GM23338 (cell line): Measurements from ENCODE around the gene PEX10.

Source experiments
- CREB1 ChIP-seq: fragments of 250-450 bp; sonication (Bioruptor Pico); IDR thresholded peaks from 2 replicates; pipeline ENCODE4 v1.5.0; 2020; ENCODE audit warnings: low read depth, mild to moderate bottlenecking, moderate library complexity
- EZH2 ChIP-seq: fragments of 200-600 bp; sonication (generic); IDR thresholded peaks from one replicate; pipeline ENCODE4 v1.8.0; 2017; ENCODE audit warnings: antibody characterized with exemption, mild to moderate bottlenecking, low read depth; ENCODE audit not compliant: unreplicated experiment
- EZH2phosphoT487 ChIP-seq: fragments of 200-600 bp; sonication (generic); IDR thresholded peaks from one replicate; pipeline ENCODE4 v1.8.1; 2018; ENCODE audit warnings: antibody characterized with exemption; ENCODE audit not compliant: unreplicated experiment
- JUNB ChIP-seq: IDR thresholded peaks from one replicate; pipeline ENCODE4 v1.6.1; 2016; ENCODE audit warnings: antibody characterized with exemption; ENCODE audit not compliant: unreplicated experiment
- NANOG ChIP-seq: IDR thresholded peaks from 2 replicates; pipeline ENCODE4 v1.6.1; 2016; ENCODE audit warnings: antibody characterized with exemption, borderline replicate concordance
- POLR2AphosphoS5 ChIP-seq: IDR thresholded peaks from 2 replicates; pipeline ENCODE4 v1.6.1; 2016; ENCODE audit warnings: antibody characterized with exemption, low read depth
- REST ChIP-seq: IDR thresholded peaks from one replicate; pipeline ENCODE4 v1.6.1; 2018; ENCODE audit warnings: antibody characterized with exemption; ENCODE audit not compliant: unreplicated experiment
- TF ChIP-seq, protein P1 (sequence below), 2 experiments: fragments of 200-600 bp in 1 of 2; sonication (generic) in 1 of 2; conservative IDR thresholded peaks; 2 replicates each; pipeline versions ENCODE4 v1.5.1 to v1.6.1; 2016 to 2017; ENCODE audit warnings: antibody characterized with exemption in 2 of 2, low read depth in 2 of 2, mild to moderate bottlenecking in 2 of 2, moderate library complexity in 1 of 2
- TF ChIP-seq, protein P2 (sequence below): IDR thresholded peaks from 2 replicates; pipeline ENCODE4 v1.6.1; 2016; ENCODE audit warnings: antibody characterized with exemption

- TF ChIP-seq, protein P1, sequence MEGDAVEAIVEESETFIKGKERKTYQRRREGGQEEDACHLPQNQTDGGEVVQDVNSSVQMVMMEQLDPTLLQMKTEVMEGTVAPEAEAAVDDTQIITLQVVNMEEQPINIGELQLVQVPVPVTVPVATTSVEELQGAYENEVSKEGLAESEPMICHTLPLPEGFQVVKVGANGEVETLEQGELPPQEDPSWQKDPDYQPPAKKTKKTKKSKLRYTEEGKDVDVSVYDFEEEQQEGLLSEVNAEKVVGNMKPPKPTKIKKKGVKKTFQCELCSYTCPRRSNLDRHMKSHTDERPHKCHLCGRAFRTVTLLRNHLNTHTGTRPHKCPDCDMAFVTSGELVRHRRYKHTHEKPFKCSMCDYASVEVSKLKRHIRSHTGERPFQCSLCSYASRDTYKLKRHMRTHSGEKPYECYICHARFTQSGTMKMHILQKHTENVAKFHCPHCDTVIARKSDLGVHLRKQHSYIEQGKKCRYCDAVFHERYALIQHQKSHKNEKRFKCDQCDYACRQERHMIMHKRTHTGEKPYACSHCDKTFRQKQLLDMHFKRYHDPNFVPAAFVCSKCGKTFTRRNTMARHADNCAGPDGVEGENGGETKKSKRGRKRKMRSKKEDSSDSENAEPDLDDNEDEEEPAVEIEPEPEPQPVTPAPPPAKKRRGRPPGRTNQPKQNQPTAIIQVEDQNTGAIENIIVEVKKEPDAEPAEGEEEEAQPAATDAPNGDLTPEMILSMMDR (conservative IDR thresholded peaks at IDR 0.05; ENCODE audit: low read depth in 2 of 2) = no peak
- TF ChIP-seq EZH2 (no peak), REST (no peak), EZH2phosphoT487 (no peak), JUNB (no peak), POLR2AphosphoS5 (no peak), NANOG (no peak), CREB1 (no peak)
- TF ChIP-seq, protein P2, sequence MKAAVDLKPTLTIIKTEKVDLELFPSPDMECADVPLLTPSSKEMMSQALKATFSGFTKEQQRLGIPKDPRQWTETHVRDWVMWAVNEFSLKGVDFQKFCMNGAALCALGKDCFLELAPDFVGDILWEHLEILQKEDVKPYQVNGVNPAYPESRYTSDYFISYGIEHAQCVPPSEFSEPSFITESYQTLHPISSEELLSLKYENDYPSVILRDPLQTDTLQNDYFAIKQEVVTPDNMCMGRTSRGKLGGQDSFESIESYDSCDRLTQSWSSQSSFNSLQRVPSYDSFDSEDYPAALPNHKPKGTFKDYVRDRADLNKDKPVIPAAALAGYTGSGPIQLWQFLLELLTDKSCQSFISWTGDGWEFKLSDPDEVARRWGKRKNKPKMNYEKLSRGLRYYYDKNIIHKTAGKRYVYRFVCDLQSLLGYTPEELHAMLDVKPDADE = no peak
These were observed 12.3 kb downstream of the PEX10 start for GRCh38 chr1:2399890-2400575.
